Ovary (tissue), 9 donors: ENCODE results near the gene AUTS2. TPM values are rescaled to one million over a fixed set of nuclear protein-coding genes. Genes with fewer than 3 reads are reported as not detected.

ENCODE experiments used
- DNase-seq, 5 donors: peaks; one replicate each; pipeline ENCODE4 v3.0.0-alpha.2; 2019 to 2020
- H3K27ac ChIP-seq, 2 donors: fragments of 200-600 bp; one replicate each; pipeline versions ENCODE4 v1.5.1 to v1.8.0; 2019 to 2022
- H3K27me3 ChIP-seq: fragments of 200-600 bp; one replicate; pipeline ENCODE4 v1.8.0; 2022
- H3K36me3 ChIP-seq: fragments of 200-600 bp; sonication (generic); one replicate; pipeline ENCODE4 v1.5.1; 2019
- H3K4me1 ChIP-seq: one replicate; pipeline ENCODE4 v1.8.1; 2013; ENCODE audit warnings: mild to moderate bottlenecking, moderate library complexity; ENCODE audit not compliant: insufficient read depth
- H3K4me3 ChIP-seq: fragments of 200-600 bp; sonication (generic); one replicate; pipeline ENCODE4 v1.5.1; 2017
- H3K9me3 ChIP-seq, 2 donors: fragments of 200-600 bp in 1 of 2; sonication (generic) in 1 of 2; one replicate each; pipeline versions ENCODE4 v1.5.1 to v1.8.1; 2013 to 2019; ENCODE audit warnings: mild to moderate bottlenecking in 1 of 2, moderate library complexity in 1 of 2
- CTCF ChIP-seq, 3 donors: fragments of 450-650 bp in 2 of 3; fragments of 200-600 bp in 1 of 3; IDR thresholded peaks; one replicate each; pipeline versions ENCODE4 v1.5.1 to v1.8.0; 2016 to 2022; ENCODE audit warnings: antibody characterized with exemption in 3 of 3, mild to moderate bottlenecking in 1 of 3
- EP300 ChIP-seq: sonication (generic); formaldehyde crosslinking; IDR thresholded peaks from one replicate; pipeline ENCODE4 v1.6.1; 2017; ENCODE audit warnings: antibody characterized with exemption
- POLR2A ChIP-seq: fragments of 450-650 bp; IDR thresholded peaks from one replicate; pipeline ENCODE4 v1.6.1; 2017; ENCODE audit warnings: antibody characterized with exemption, mild to moderate bottlenecking, moderate library complexity
- WGBS, 3 donors: extraction: QIAGEN DNeasy Blood & Tissue Kit in 1 of 3; methylation state at CpG; one replicate each; pipeline versions ENCODE4 v1.1.5 to v1.1.7; 2013 to 2017; 5-methylcytosine and 5-hydroxymethylcytosine counted together
- intact Hi-C, 4 donors: fragments of 100-400 bp; cut with DNase I; formaldehyde crosslinking; loops; one replicate each; pipeline versions ENCODE4 v1.11.0 to v1.15.1; 2022 to 2023
- polyA plus RNA-seq, 2 donors: library from polyadenylated mRNA; stranded (reverse); fragments of 200-250 nt in 1 of 2; fragments of 350-450 nt in 1 of 2; fragmentation: Illumina TruSeq in 1 of 2; extraction: RNeasy Lipid Tissue Mini Kit (QIAGEN cat#74804) in 1 of 2; gene quantifications; one replicate each; pipeline ENCODE4 v1.2.3, GENCODE V29; 2013 to 2014
- total RNA-seq, 7 donors: library from RNA; depleted of rRNA in 2 of 7; stranded (reverse); fragments of >200 nt in 2 of 7; fragmentation: NEBNext Ultra II Directional in 3 of 7; extraction: Animal tissue kit (Norgen Biotek cat#: 25700) in 3 of 7; gene quantifications; one replicate each; pipeline versions ENCODE4 v1.1.0 to v1.2.4, GENCODE V29; 2016 to 2023
- donor health status: DM: no; HTN: no; CAD: no; lungs with moderate emphysema.
- donor health status: DM: no; HTN: no; CAD: no.
- donor health status: Bipolar disorder and iron deficiency.
- donor health status: DM: yes; HTN: yes; CAD: no.
- donor health status: DM: no; HTN: no; CAD: no.
- donor health status: DM: yes; HTN: yes; CAD: no.

AUTS2 gene
- total and polyA plus RNA-seq, 9 donors = 18.3 to 60.9 (median 44.9) TPM

GRCh38 chr7:70720191-70720873 lies 1122.1 kb downstream of the AUTS2 start:
- WGBS, 3 donors = 82 to 85% (median 85%) methylated on average over 7 of the region's 7 CpGs
- Histone ChIP-seq H3K4me1 (peaks cover 1% of the 10 kb centered on the region), H3K9me3 (no peaks in the 10 kb centered on the region), H3K27ac (no peak overlapping the region), H3K4me3 (no peak overlapping the region), H3K36me3 (no peaks in the 10 kb centered on the region), H3K27me3 (no peaks in the 10 kb centered on the region)
- no peak for DNase-seq
- TF ChIP-seq CTCF (IDR thresholded peaks at IDR 0.05) (no peak), EP300 (no peak), POLR2A (no peak)
- intact Hi-C loops = no loop called here

DNA sequence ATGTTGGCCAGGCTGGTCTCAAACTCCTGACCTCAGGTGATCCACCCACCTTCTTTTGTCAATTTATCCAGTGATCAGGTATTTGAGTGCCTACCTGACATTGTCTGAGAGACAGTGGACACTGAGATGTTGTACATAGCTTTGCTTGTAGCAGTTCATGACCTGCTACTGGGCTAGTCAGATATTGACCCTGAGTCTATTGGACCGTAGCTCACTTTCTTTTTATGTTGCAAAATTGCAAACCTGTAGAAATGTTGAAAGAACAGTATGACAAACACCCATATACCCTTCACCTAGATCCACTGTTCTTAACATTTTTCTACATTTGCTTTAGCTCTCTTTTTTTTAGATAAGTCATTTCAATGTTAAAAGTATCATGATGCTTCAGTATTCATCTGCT lies 1123.2 kb downstream of the AUTS2 start:
- Histone ChIP-seq H3K36me3 (no peaks in the 10 kb centered on the region), H3K27ac (no peak overlapping the region), H3K9me3 (no peaks in the 10 kb centered on the region), H3K4me1 (peaks cover 1% of the 10 kb centered on the region), H3K27me3 (no peaks in the 10 kb centered on the region), H3K4me3 (no peak overlapping the region)
- WGBS, 3 donors = 90 to 96% (median 95%) methylated on average over 1 of the region's 1 CpG
- intact Hi-C loops = no loop called here
- TF ChIP-seq POLR2A = no peak
- no peak for TF ChIP-seq CTCF (IDR thresholded peaks at IDR 0.05)
- TF ChIP-seq EP300 = no peak
- no peak for DNase-seq

DNA sequence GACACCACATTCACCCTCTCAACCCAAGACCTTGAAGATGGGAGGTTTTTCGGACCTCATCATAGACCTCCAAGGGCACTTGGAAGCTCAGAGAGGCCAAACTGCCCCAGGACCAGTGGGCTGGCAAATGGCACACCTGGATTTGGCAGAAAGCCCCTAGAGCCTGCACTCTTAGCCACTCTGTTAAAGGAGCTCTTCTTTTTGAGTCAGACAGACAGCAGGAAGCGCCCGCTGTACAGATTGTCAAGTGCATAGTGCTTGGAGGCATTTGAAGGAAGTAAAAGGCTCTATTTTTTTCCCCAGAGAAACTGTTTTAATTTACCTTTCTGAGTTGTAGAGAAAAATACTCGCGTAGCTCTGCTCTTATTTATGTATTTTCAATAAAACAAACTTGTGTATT lies 1125.1 kb downstream of the AUTS2 start:
- intact Hi-C loops = no loop called here
- Histone ChIP-seq H3K27ac (no peak overlapping the region), H3K36me3 (no peaks in the 10 kb centered on the region), H3K27me3 (no peaks in the 10 kb centered on the region), H3K4me1 (no peaks in the 10 kb centered on the region), H3K4me3 (no peak overlapping the region), H3K9me3 (no peaks in the 10 kb centered on the region)
- DNase-seq = no peak
- no peak for TF ChIP-seq POLR2A
- TF ChIP-seq EP300 = no peak
- TF ChIP-seq CTCF (IDR thresholded peaks at IDR 0.05) = no peak
- WGBS, 3 donors = 75 to 81% (median 77%) methylated on average over 5 of the region's 5 CpGs

DNA sequence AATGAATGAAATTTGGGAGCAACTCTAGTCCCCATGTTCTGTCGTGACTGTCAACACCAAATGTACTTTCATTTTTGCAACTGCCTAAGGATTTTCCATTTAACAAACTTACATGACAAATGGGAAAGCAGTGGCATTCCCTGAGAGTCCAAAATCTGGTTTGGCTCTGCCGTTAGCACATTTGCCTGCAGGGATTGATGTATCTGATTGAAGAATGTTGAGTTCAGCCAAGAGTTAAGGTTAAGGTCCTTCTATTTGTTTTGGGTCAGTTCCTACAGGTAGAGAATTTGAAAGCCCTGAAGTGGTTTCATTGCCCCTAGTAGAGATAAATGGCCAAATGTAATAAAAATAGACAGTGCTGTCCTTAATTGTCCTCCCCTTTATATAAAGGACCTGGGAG lies 1127.2 kb downstream of the AUTS2 start:
- WGBS, 3 donors = 90 to 92% (median 91%) methylated on average over 2 of the region's 2 CpGs
- Histone ChIP-seq H3K36me3 (no peaks in the 10 kb centered on the region), H3K27ac (no peak overlapping the region), H3K4me1 (no peaks in the 10 kb centered on the region), H3K27me3 (no peaks in the 10 kb centered on the region), H3K9me3 (no peaks in the 10 kb centered on the region), H3K4me3 (no peak overlapping the region)
- intact Hi-C loops = no loop called here
- DNase-seq = no peak
- TF ChIP-seq CTCF (IDR thresholded peaks at IDR 0.05) (no peak), POLR2A (no peak), EP300 (no peak)
